K562 (cell line): ENCODE measurements around the gene TP53TG3E. TPM values are rescaled to one million over a fixed set of nuclear protein-coding genes. Genes with fewer than 3 reads are reported as not detected.
"Not testable (repeated sequence)": the region's sequence is repeated elsewhere in the genome, so short reads cannot be mapped to it uniquely, and the experiment has no call there.

Source experiments
- ATAC-seq: fragments of 200-7000 bp; cut with Tn5 transposase; 3 replicates; pipeline ENCODE4 v1.9.1; 2020; ENCODE audit warnings: moderate library complexity
- BruUV-seq: library from RNA; stranded (reverse); fragments of 400-500 nt; replicated peaks from 2 replicates; lab custom pipeline; 2021; lab: Mats Ljungman, UMichigan
- CTCF ChIA-PET: fragments of 300-600 bp; formaldehyde crosslinking; extraction: SDS; loops from one replicate; lab custom pipeline; 2021; ENCODE audit warnings: low intra/inter-chr PET ratio; lab: Yijun Ruan, JAX
- POLR2A ChIA-PET: fragments of 300-600, 350-650 bp; sonication (Branson Sonifier 250); formaldehyde crosslinking; extraction: SDS; loops from one replicate; lab custom pipeline; 2021; ENCODE audit warnings: antibody characterized with exemption, inconsistent platforms; lab: Yijun Ruan, JAX
- DNase-seq, 4 experiments: peaks; one replicate each; pipeline versions ENCODE4 v3.0.0 to v3.0.0-alpha.2; 2011 to 2018; ENCODE audit warnings: low spot score in 3 of 4, mixed read lengths in 3 of 4; ENCODE audit errors: extremely low read depth in 1 of 4
- FAIRE-seq: peaks from 2 replicates; lab custom pipeline; 2011; peaks lifted over from hg19 to GRCh38; lab: Jason Lieb, UNC
- H2AFZ ChIP-seq: 2 replicates; pipeline ENCODE4 v1.6.0; 2011; ENCODE audit warnings: low read depth, low read length, control low read depth, inconsistent platforms
- H3K27ac ChIP-seq: fragments of 200-600 bp; 3 replicates; pipeline ENCODE4 v1.8.0; 2011; ENCODE audit warnings: low read depth, mild to moderate bottlenecking, control low read depth, inconsistent platforms, low read length, moderate library complexity, mixed read lengths; ENCODE audit errors: extremely low read depth
- H3K27me3 ChIP-seq, 2 experiments: fragments of 300-600 bp in 1 of 2; 2 replicates in 1 of 2; 3 replicates in 1 of 2; pipeline versions ENCODE4 v1.6.0 to v1.8.0; 2011; ENCODE audit warnings: inconsistent platforms in 2 of 2, low read length in 2 of 2, mild to moderate bottlenecking in 1 of 2, mixed read lengths in 1 of 2, moderate library complexity in 1 of 2; ENCODE audit not compliant: control insufficient read depth in 2 of 2, insufficient read depth in 2 of 2
- H3K36me3 ChIP-seq: fragments of 300-600 bp; 3 replicates; pipeline ENCODE4 v1.8.0; 2011; ENCODE audit warnings: mild to moderate bottlenecking, low read length, inconsistent platforms; ENCODE audit not compliant: control insufficient read depth, insufficient read depth
- H3K4me1 ChIP-seq, 2 experiments: fragments of 200-600 bp in 1 of 2; replicated peaks in 1 of 2; 2 replicates in 1 of 2; 3 replicates in 1 of 2; pipeline versions ENCODE4 v1.5.1 to v1.8.0; 2011; ENCODE audit warnings: inconsistent platforms in 2 of 2, low read length in 2 of 2, mild to moderate bottlenecking in 1 of 2, mixed read lengths in 1 of 2, moderate library complexity in 1 of 2; ENCODE audit not compliant: control insufficient read depth in 2 of 2, insufficient read depth in 2 of 2
- H3K4me2 ChIP-seq: 2 replicates; pipeline ENCODE4 v1.6.1; 2011; ENCODE audit warnings: low read length, control low read depth, inconsistent platforms, mixed read lengths; ENCODE audit not compliant: insufficient read depth
- H3K4me3 ChIP-seq: fragments of 200-600 bp; sonication (generic), shearing (Covaris generic); 2 replicates; pipeline ENCODE4 v1.5.1; 2016; ENCODE audit warnings: control low read depth, inconsistent platforms
- H3K79me2 ChIP-seq: fragments of 200-600 bp; 3 replicates; pipeline ENCODE4 v1.8.0; 2011; ENCODE audit warnings: low read length, inconsistent platforms; ENCODE audit not compliant: control insufficient read depth, insufficient read depth
- H3K9ac ChIP-seq, 2 experiments: 2 replicates each; pipeline versions ENCODE4 v1.6.0 to v1.6.1; 2011; ENCODE audit warnings: low read depth in 2 of 2, low read length in 2 of 2, control low read depth in 1 of 2, inconsistent platforms in 1 of 2, mild to moderate bottlenecking in 1 of 2, mixed read lengths in 1 of 2; ENCODE audit not compliant: insufficient read depth in 1 of 2
- H3K9me1 ChIP-seq: one replicate; pipeline ENCODE4 v1.6.0; 2011; ENCODE audit warnings: inconsistent platforms, mild to moderate bottlenecking, low read length, moderate library complexity; ENCODE audit not compliant: control insufficient read depth, insufficient read depth
- H3K9me3 ChIP-seq: replicated peaks from 2 replicates; pipeline ENCODE4 v1.5.1; 2011; ENCODE audit warnings: low read depth, low read length, inconsistent platforms; ENCODE audit not compliant: control insufficient read depth, insufficient read depth
- H4K20me1 ChIP-seq: replicated peaks from 2 replicates; pipeline ENCODE4 v1.6.1; 2011; ENCODE audit warnings: low read length, inconsistent platforms, mixed read lengths; ENCODE audit not compliant: control insufficient read depth, insufficient read depth
- FIP1L1 ChIP-seq: fragments of 200-400 bp; formaldehyde crosslinking; IDR thresholded peaks from 2 replicates; pipeline ENCODE4 v1.6.1; 2018; ENCODE audit warnings: mild to moderate bottlenecking, low read depth, low read length; ENCODE audit not compliant: poor library complexity, severe bottlenecking
- PCBP1 ChIP-seq: fragments of 200-400 bp; formaldehyde crosslinking; IDR thresholded peaks from 2 replicates; pipeline ENCODE4 v1.6.1; 2018; ENCODE audit warnings: mild to moderate bottlenecking, low read depth, low read length; ENCODE audit not compliant: poor library complexity, severe bottlenecking
- WGBS: fragments of 100-300 bp; shearing (Covaris generic); methylation state at CpG from one replicate; pipeline ENCODE4 v1.1.6; 2016; ENCODE audit warnings: low coverage, mixed read lengths; ENCODE audit not compliant: insufficient coverage; ENCODE audit errors: missing lambda C conversion rate; 5-methylcytosine and 5-hydroxymethylcytosine counted together
- in situ Hi-C: fragments of 300-500 bp; cut with MboI; formaldehyde crosslinking; loops from 4 replicates; pipeline ENCODE4 v1.15.0; 2018; ENCODE audit warnings: inconsistent platforms, mixed read lengths
- intact Hi-C: fragments of 100-400 bp; cut with micrococcal nuclease; formaldehyde crosslinking; loops from 2 replicates; pipeline ENCODE4 v1.14.2; 2022
- polyA plus RNA-seq, 8 experiments: library from polyadenylated mRNA; depleted of rRNA in 4 of 8; stranded (reverse) in 5 of 8; unstranded in 3 of 8; fragments of >200 nt; fragmentation: Nextera tagmentation in 2 of 8; fragmentation: Illumina TruSeq in 1 of 8; extraction: Ambion mirVana in 2 of 8; extraction: Trizol in 1 of 8; gene quantifications; 2 replicates each; pipeline versions ENCODE4 v1.2.1 to v1.2.3, GENCODE V29; 2011 to 2014; ENCODE audit warnings: inconsistent platforms in 1 of 8, missing spikeins in 1 of 8
- total RNA-seq, 7 experiments: library from RNA; depleted of rRNA in 6 of 7; stranded (reverse); fragments of >200 nt in 6 of 7; fragmentation: Illumina TruSeq in 2 of 7; extraction: Trizol in 2 of 7; gene quantifications; 2 replicates each; pipeline versions ENCODE4 v1.2.1 to v1.2.3, GENCODE V29; 2011 to 2021; ENCODE audit warnings: low replicate concordance in 1 of 7

Gene TP53TG3E
- total and polyA plus RNA-seq, 9 of the 15 experiments (the other 6 are each of a cell fraction or from before 2014, with no cell fraction given), result not detected

DNA sequence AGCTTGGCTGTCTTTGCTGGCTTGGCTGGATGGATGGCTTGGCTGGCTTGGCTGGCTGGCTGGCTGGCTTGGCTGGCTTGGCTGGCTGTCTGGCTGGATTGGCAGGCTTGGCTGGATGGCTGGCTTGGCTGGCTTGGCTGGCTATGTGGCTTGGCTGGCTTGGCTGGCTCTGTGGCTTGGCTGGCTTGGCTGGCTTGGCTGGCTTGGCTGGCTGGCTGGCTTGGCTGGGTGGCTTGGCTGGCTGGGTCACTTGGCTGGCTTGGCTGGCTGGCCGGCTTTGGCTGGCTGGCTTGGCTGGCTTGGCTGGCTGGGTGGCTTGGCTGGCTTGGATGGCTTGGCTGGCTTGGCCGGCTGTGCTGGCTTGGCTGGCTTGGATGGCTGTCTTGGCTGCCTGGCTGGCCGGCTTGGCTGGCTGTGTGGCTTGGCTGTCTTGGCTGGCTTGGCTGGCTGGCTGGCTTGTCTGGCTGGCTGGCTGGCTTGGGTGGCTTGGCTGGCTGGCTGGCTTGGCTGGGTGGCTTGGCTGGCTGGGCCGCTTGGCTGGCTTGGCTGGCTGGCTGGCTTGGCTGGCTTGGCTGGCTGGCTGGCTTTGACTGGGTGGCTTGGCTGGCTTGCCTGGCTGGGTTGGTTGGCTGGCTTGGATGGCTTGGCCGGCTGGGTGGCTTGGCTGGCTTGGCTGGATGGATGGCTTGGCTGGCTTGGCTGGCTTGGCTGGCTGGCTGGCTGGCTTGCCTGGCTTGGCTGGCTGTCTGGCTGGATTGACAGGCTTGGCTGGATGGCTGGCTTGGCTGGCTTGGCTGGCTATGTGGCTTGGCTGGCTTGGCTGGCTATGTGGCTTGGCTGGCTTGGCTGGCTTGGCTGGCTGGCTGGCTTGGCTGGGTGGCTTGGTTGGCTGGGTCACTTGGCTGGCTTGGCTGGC lies 33.8 kb downstream of the TP53TG3E start:
- H3K9me1 ChIP-seq, FAIRE-seq, H3K27ac ChIP-seq, H3K36me3 ChIP-seq, CTCF ChIA-PET, BruUV-seq, H3K4me3 ChIP-seq, H3K4me2 ChIP-seq, ATAC-seq, H3K27me3 ChIP-seq, H3K4me1 ChIP-seq, DNase-seq, intact Hi-C loops, H3K9me3 ChIP-seq, H2AFZ ChIP-seq, POLR2A ChIA-PET, H3K79me2 ChIP-seq, in situ Hi-C loops, H3K9ac ChIP-seq, H4K20me1 ChIP-seq: not testable (repeated sequence)
- peak; percentile 55 for TF ChIP-seq PCBP1
- TF ChIP-seq FIP1L1, result peak; percentile 23
- WGBS, result 1% methylated on average over 5 of the region's 5 CpGs

DNA sequence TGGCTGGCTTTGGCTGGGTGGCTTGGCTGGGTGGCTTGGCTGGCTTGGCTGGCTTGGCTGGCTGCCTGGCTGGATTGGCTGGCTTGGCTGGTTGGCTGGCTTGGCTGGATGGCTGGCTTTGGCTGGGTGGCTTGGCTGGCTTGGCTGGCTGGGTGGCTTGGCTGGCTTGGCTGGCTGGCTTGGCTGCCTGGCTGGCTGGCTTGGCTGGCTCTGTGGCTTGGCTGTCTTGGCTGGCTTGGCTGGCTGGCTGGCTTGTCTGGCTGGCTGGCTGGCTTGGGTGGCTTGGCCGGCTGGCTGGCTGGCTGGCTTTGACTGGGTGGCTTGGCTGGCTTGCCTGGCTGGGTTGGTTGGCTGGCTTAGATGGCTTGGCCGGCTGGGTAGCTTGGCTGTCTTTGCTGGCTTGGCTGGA lies 34.4 kb downstream of the TP53TG3E start:
- 0% methylated on average over 2 of the region's 2 CpGs for WGBS
- H3K9me1 ChIP-seq, H3K4me2 ChIP-seq, H3K4me3 ChIP-seq, in situ Hi-C loops, POLR2A ChIA-PET, CTCF ChIA-PET, FAIRE-seq, H4K20me1 ChIP-seq, BruUV-seq, H3K27ac ChIP-seq, H3K4me1 ChIP-seq, ATAC-seq, intact Hi-C loops, H2AFZ ChIP-seq, H3K9ac ChIP-seq, H3K9me3 ChIP-seq, H3K36me3 ChIP-seq, H3K79me2 ChIP-seq, H3K27me3 ChIP-seq, DNase-seq: not testable (repeated sequence)

DNA sequence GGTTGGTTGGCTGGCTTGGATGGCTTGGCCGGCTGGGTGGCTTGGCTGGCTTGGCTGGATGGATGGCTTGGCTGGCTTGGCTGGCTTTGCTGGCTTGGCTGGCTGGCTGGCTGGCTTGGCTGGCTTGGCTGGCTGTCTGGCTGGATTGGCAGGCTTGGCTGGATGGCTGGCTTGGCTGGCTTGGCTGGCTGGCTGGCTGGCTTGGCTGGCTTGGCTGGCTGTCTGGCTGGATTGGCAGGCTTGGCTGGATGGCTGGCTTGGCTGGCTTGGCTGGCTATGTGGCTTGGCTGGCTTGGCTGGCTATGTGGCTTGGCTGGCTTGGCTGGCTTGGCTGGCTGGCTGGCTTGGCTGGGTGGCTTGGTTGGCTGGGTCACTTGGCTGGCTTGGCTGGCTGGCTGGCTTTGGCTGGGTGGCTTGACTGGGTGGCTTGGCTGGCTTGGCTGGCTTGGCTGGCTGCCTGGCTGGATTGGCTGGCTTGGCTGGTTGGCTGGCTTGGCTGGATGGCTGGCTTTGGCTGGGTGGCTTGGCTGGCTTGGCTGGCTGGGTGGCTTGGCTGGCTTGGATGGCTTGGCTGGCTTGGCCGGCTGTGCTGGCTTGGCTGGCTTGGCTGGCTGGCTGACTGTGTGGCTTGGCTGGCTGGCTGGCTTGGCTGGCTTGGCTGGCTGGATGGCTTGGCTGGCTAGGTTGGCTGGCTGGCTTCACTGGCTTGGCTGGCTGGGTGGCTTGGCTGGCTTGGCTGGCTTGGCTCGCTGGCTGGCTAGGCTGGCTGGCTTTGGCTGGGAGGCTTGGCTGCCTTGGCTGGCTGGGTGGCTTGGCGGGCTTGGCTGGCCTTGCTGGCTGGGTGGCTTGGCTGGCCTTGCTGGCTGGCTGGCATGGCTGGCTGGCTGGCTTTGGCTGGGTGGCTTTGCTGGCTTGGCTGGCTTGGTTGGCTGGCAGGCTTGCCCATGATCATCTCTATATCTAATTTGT lies 35.3 kb downstream of the TP53TG3E start:
- H3K27me3 ChIP-seq, in situ Hi-C loops, H3K4me2 ChIP-seq, DNase-seq, H3K36me3 ChIP-seq, FAIRE-seq, H2AFZ ChIP-seq, CTCF ChIA-PET, H4K20me1 ChIP-seq, H3K4me3 ChIP-seq, H3K4me1 ChIP-seq, intact Hi-C loops, H3K27ac ChIP-seq, H3K9ac ChIP-seq, H3K9me3 ChIP-seq, H3K79me2 ChIP-seq, ATAC-seq, H3K9me1 ChIP-seq, BruUV-seq: not testable (repeated sequence)
- WGBS, result 0% methylated on average over 3 of the region's 4 CpGs
- POLR2A ChIA-PET, result interaction anchor here (0.7 kb wide), 1 partner anchor 152 kb away, joined by 3 read pairs; no protein-coding TSS in a partner anchor
